ENCODE measurements around the gene EPHA8.

EPHA8 gene

DNA sequence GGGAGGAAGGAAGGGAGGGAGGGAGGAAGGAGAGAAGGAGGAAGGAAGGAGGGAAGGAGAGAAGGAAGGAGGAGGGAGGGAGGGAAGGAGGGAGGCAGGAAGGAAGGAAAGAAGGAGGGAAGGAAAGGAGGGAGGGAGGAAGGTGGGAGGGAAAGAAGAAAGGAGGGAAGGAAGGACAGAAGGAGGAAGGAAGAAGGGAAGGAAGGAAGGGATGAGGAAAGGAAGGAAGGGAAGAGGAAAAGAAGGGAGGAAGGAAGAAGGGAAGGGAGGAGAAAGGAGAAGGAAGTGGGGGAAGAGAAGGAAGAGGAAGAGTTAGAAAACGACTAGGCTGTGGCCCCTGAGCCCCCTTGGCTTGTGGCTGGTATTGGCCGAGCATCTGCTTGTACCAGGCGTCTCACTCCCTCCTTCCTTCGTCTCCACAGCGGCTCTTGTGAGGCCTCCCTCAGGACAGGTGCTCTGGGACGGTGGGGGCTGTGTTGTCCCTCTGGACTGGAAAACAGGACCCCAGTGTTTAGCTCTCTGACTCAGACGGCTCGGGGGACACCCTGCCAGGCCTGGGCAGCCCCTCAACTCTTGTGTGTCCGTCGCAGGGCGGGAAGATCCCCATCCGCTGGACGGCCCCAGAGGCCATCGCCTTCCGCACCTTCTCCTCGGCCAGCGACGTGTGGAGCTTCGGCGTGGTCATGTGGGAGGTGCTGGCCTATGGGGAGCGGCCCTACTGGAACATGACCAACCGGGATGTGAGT, 37.0 kb downstream of the EPHA8 start:
- Histone ChIP-seq H3K27ac (ENCODE audit: insufficient read depth, low read length, poor library complexity, severe bottlenecking) (no peak overlapping the region), H3K27me3 (replicated peaks; ENCODE audit: control insufficient read depth, insufficient read depth, low read length, poor library complexity, severe bottlenecking) (peaks cover 4% of the 10 kb centered on the region), H3K4me3 (ENCODE audit: insufficient read depth, low read depth, low read length, poor library complexity, severe bottlenecking) (no peak overlapping the region), H3K9me3 (ENCODE audit: control insufficient read depth, low read length) (no peaks in the 10 kb centered on the region), H3K4me1 (ENCODE audit: control insufficient read depth, insufficient read depth, low read length, poor library complexity, severe bottlenecking) (no peaks in the 10 kb centered on the region), H3K36me3 (ENCODE audit: control insufficient read depth, insufficient read depth, low read length) (no peaks in the 10 kb centered on the region)
- DNase-seq = no peak

DNA sequence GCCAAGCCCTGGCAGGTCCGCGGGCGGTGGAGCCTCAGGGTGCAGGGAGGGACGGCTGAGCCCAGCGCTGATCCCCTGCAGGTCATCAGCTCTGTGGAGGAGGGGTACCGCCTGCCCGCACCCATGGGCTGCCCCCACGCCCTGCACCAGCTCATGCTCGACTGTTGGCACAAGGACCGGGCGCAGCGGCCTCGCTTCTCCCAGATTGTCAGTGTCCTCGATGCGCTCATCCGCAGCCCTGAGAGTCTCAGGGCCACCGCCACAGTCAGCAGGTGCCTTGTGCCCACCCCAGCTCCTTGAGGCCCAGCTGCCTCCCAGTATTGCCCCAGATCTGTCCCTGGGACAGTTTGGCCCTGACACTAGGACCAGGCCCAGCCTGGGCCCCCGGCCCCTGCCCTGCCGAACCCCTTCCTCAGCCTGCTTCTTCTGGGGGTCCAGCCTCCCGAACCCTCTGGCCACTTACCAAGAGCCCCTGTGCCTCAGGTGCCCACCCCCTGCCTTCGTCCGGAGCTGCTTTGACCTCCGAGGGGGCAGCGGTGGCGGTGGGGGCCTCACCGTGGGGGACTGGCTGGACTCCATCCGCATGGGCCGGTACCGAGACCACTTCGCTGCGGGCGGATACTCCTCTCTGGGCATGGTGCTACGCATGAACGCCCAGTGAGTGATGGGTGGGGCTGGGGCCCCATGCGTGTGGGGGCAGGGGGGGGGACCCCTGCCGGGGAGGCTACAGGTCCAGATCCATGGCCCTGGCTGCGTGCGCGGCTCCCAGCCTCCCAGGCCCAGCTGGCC, 37.7 kb downstream of the EPHA8 start:
- Histone ChIP-seq H3K9me3 (ENCODE audit: control insufficient read depth, low read length) (no peaks in the 10 kb centered on the region), H3K27ac (ENCODE audit: insufficient read depth, low read length, poor library complexity, severe bottlenecking) (no peak overlapping the region), H3K36me3 (ENCODE audit: control insufficient read depth, insufficient read depth, low read length) (no peaks in the 10 kb centered on the region), H3K4me3 (ENCODE audit: insufficient read depth, low read depth, low read length, poor library complexity, severe bottlenecking) (no peak overlapping the region), H3K27me3 (replicated peaks; ENCODE audit: control insufficient read depth, insufficient read depth, low read length, poor library complexity, severe bottlenecking) (peaks cover 4% of the 10 kb centered on the region), H3K4me1 (ENCODE audit: control insufficient read depth, insufficient read depth, low read length, poor library complexity, severe bottlenecking) (no peaks in the 10 kb centered on the region)
- DNase-seq = no peak

DNA sequence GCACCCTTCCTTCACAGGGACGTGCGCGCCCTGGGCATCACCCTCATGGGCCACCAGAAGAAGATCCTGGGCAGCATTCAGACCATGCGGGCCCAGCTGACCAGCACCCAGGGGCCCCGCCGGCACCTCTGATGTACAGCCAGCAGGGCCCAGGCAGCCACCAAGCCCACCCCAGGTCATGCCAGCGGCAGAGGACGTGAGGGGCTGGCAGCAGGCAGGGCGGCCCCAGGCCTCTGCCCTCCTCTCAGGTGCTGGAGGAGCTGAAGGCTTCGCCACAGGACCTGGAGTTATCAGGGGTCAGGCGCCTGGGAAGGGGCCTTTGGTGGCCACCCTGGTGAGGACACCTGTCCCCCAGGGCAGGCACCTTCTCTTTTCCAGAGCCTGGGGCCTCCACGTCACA, 38.3 kb downstream of the EPHA8 start:
- no peaks in the 10 kb centered on the region for H3K36me3 ChIP-seq (ENCODE audit: control insufficient read depth, insufficient read depth, low read length)
- no peak overlapping the region for H3K4me3 ChIP-seq (ENCODE audit: insufficient read depth, low read depth, low read length, poor library complexity, severe bottlenecking)
- H3K9me3 ChIP-seq (ENCODE audit: control insufficient read depth, low read length) = no peaks in the 10 kb centered on the region
- DNase-seq = no peak
- H3K27me3 ChIP-seq (replicated peaks; ENCODE audit: control insufficient read depth, insufficient read depth, low read length, poor library complexity, severe bottlenecking) = peaks cover 4% of the 10 kb centered on the region
- no peak overlapping the region for H3K27ac ChIP-seq (ENCODE audit: insufficient read depth, low read length, poor library complexity, severe bottlenecking)
- H3K4me1 ChIP-seq (ENCODE audit: control insufficient read depth, insufficient read depth, low read length, poor library complexity, severe bottlenecking) = no peaks in the 10 kb centered on the region

DNA sequence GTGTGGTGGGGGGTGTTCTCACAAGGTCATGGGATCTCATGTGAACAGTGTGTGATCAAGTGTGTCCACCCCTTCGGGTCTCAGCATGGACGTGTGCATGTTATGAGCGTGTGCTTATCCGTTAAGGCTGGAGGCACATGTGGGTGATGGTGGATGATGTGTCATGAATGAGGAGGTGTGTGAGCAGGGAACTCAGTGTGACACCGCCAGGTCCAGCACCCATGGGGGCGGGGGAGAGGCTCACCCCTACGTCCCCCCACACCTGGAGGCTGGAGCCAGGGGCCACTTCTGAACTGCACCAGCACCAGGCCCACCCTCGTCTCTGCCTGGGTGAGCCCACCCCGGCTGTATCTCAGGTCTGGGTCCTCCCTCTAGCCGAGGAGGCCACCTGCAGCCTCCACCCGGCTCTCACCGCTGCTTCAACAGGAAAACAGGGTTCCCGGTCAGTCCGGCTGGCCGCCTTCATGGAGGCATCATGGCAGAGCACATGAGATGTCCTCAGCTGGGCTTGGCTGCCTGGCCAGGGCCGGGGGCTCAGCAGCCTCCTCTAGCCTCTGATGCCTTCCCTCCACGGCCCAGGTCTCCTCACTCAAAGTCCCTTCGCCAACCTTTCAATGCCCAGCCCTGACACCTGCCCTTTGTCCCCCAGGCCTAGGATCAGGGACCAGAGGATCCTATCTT, 38.9 kb downstream of the EPHA8 start:
- H3K4me3 ChIP-seq (ENCODE audit: insufficient read depth, low read depth, low read length, poor library complexity, severe bottlenecking) = no peak overlapping the region
- H3K9me3 ChIP-seq (ENCODE audit: control insufficient read depth, low read length) = no peaks in the 10 kb centered on the region
- DNase-seq = no peak
- peaks cover 4% of the 10 kb centered on the region for H3K27me3 ChIP-seq (replicated peaks; ENCODE audit: control insufficient read depth, insufficient read depth, low read length, poor library complexity, severe bottlenecking)
- no peak overlapping the region for H3K27ac ChIP-seq (ENCODE audit: insufficient read depth, low read length, poor library complexity, severe bottlenecking)
- no peaks in the 10 kb centered on the region for H3K4me1 ChIP-seq (ENCODE audit: control insufficient read depth, insufficient read depth, low read length, poor library complexity, severe bottlenecking)
- H3K36me3 ChIP-seq (ENCODE audit: control insufficient read depth, insufficient read depth, low read length) = no peaks in the 10 kb centered on the region

DNA sequence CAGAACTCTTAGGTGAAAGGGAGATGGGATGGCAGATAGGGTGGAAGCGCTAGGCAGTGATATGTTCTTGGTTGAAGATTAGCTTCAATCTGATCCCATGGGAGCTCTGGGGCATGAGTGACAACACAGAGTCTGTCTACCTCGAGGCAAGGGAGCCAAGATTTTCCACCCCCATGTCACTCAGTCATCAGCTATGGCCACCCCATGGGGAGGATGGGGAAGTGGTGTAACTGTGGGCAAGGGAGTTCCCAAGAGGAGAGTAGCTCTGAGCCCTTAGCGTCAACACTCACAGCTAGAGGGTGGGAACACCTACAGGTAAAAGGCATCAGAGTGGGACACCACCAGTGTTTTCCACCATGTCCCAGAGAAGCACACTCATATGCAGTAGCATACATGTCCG, 42.9 kb downstream of the EPHA8 start:
- no peak for DNase-seq
- H3K27ac ChIP-seq (ENCODE audit: insufficient read depth, low read length, poor library complexity, severe bottlenecking) = no peak overlapping the region
- peaks cover 7% of the 10 kb centered on the region for H3K27me3 ChIP-seq (replicated peaks; ENCODE audit: control insufficient read depth, insufficient read depth, low read length, poor library complexity, severe bottlenecking)
- H3K36me3 ChIP-seq (ENCODE audit: control insufficient read depth, insufficient read depth, low read length) = no peaks in the 10 kb centered on the region
- no peaks in the 10 kb centered on the region for H3K9me3 ChIP-seq (ENCODE audit: control insufficient read depth, low read length)
- no peak overlapping the region for H3K4me3 ChIP-seq (ENCODE audit: insufficient read depth, low read depth, low read length, poor library complexity, severe bottlenecking)
- no peaks in the 10 kb centered on the region for H3K4me1 ChIP-seq (ENCODE audit: control insufficient read depth, insufficient read depth, low read length, poor library complexity, severe bottlenecking)

DNA sequence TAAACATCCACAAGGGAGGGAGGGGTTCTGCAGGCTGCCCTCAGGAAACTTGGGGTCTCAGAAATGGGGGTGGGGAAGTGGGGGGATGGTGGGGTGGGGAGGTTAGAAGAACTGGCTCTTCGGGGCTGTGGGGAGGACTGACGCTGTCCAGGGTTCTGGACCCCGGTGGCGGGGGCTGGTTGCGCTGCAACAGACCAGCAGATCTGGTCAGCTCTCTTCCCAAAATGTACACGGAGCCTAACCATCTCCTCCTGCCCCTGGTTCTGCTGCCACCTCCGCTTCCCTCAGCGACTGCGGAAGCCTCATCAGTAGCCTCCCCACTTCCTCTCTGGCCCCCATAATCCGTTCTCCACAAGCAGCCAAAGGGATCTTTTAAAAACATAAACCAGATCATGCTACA, 43.9 kb downstream of the EPHA8 start:
- Histone ChIP-seq H3K9me3 (ENCODE audit: control insufficient read depth, low read length) (no peaks in the 10 kb centered on the region), H3K36me3 (ENCODE audit: control insufficient read depth, insufficient read depth, low read length) (no peaks in the 10 kb centered on the region), H3K4me3 (ENCODE audit: insufficient read depth, low read depth, low read length, poor library complexity, severe bottlenecking) (no peak overlapping the region), H3K27ac (ENCODE audit: insufficient read depth, low read length, poor library complexity, severe bottlenecking) (no peak overlapping the region), H3K27me3 (replicated peaks; ENCODE audit: control insufficient read depth, insufficient read depth, low read length, poor library complexity, severe bottlenecking) (peaks cover 14% of the 10 kb centered on the region), H3K4me1 (ENCODE audit: control insufficient read depth, insufficient read depth, low read length, poor library complexity, severe bottlenecking) (no peaks in the 10 kb centered on the region)
- no peak for DNase-seq

DNA sequence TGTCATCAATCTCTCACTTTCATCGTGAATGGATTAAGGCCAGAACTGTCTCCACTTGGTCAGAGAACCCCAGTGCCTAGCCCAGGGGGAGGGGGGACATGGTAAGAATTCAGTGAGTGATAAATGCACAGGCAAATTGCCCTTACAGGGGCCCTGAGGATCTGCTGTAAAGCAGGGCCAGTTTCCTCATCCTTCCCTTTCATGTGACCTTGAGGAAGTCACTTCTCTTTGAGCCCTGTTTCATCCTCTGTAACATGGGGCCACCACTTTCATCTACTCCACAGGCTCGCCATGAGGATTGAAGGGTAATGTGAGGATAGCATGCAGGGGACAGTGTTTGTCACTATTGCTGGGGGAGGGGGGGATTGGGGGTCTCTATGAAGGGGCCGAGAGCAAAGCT, 45.1 kb downstream of the EPHA8 start:
- no peak for DNase-seq
- H3K27ac ChIP-seq (ENCODE audit: insufficient read depth, low read length, poor library complexity, severe bottlenecking) = no peak overlapping the region

DNA sequence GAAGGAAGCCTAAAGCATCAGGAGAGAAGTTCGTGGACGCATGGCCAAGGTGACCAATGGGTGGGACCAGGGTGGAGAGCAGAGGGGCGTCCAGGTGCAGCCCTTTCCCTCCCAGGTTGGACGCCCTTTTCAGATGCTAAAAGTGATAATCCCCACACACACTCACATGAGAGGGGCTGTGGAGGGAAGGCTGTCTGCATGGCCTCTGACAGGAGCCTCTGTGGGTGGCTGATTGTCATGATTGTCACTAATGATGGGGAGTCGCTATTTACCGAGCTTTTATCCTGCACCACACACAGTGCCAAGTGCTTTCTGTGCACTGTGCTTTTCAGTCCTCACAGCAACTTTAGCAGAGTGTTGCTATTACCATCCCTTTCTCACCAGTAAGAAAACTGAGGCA, 46.0 kb downstream of the EPHA8 start:
- DNase-seq = no peak
- no peak overlapping the region for H3K4me3 ChIP-seq (ENCODE audit: insufficient read depth, low read depth, low read length, poor library complexity, severe bottlenecking)
- no peaks in the 10 kb centered on the region for H3K9me3 ChIP-seq (ENCODE audit: control insufficient read depth, low read length)
- H3K27ac ChIP-seq (ENCODE audit: insufficient read depth, low read length, poor library complexity, severe bottlenecking) = no peak overlapping the region
- no peaks in the 10 kb centered on the region for H3K4me1 ChIP-seq (ENCODE audit: control insufficient read depth, insufficient read depth, low read length, poor library complexity, severe bottlenecking)
- H3K27me3 ChIP-seq (replicated peaks; ENCODE audit: control insufficient read depth, insufficient read depth, low read length, poor library complexity, severe bottlenecking) = peaks cover 14% of the 10 kb centered on the region
- H3K36me3 ChIP-seq (ENCODE audit: control insufficient read depth, insufficient read depth, low read length) = no peaks in the 10 kb centered on the region

More for the DNA sequence above, 45.1 kb downstream of the EPHA8 start:
- Histone ChIP-seq H3K4me1 (ENCODE audit: control insufficient read depth, insufficient read depth, low read length, poor library complexity, severe bottlenecking) (no peaks in the 10 kb centered on the region), H3K4me3 (ENCODE audit: insufficient read depth, low read depth, low read length, poor library complexity, severe bottlenecking) (no peak overlapping the region), H3K9me3 (ENCODE audit: control insufficient read depth, low read length) (no peaks in the 10 kb centered on the region), H3K27me3 (replicated peaks; ENCODE audit: control insufficient read depth, insufficient read depth, low read length, poor library complexity, severe bottlenecking) (peaks cover 14% of the 10 kb centered on the region), H3K36me3 (ENCODE audit: control insufficient read depth, insufficient read depth, low read length) (no peaks in the 10 kb centered on the region)

DNA sequence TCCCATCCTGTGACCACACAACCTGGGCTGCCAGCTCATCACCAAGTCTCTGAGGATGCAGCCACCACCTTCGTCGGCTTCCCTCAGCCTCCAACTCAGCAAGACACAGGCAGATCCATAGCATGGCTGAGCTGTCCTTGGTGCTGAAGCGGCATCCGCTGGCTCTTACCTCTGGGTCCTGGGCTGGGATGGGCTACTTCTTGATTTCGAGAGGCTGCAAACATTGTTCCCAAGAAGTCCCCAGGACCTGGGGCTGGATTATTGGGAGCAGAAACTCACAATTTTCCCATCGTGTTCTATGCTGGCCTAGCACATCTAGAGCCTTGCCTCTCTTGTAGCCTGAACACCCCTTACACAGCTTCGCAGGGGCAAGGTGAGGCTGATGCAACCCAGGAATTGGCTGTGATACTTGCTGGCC, 48.2 kb downstream of the EPHA8 start:
- H3K4me1 ChIP-seq (ENCODE audit: control insufficient read depth, insufficient read depth, low read length, poor library complexity, severe bottlenecking) = no peaks in the 10 kb centered on the region
- peaks cover 10% of the 10 kb centered on the region for H3K27me3 ChIP-seq (replicated peaks; ENCODE audit: control insufficient read depth, insufficient read depth, low read length, poor library complexity, severe bottlenecking)
- no peaks in the 10 kb centered on the region for H3K36me3 ChIP-seq (ENCODE audit: control insufficient read depth, insufficient read depth, low read length)
- no peak overlapping the region for H3K4me3 ChIP-seq (ENCODE audit: insufficient read depth, low read depth, low read length, poor library complexity, severe bottlenecking)
- H3K27ac ChIP-seq (ENCODE audit: insufficient read depth, low read length, poor library complexity, severe bottlenecking) = no peak overlapping the region
- H3K9me3 ChIP-seq (ENCODE audit: control insufficient read depth, low read length) = no peaks in the 10 kb centered on the region
- DNase-seq = no peak

Data from effector memory CD4-positive, alpha-beta T cell (primary cell).